ENCODE measurements around the gene ABCA10. TPM values are rescaled to one million over a fixed set of nuclear protein-coding genes. Genes with fewer than 3 reads are reported as not detected.
A peak's percentile ranks its signal among the peaks of the same experiment; 100 is the strongest.
"Not testable (repeated sequence)": the region's sequence is repeated elsewhere in the genome, so short reads cannot be mapped to it uniquely, and the experiment has no call there.

Gene ABCA10
- 10 to 100 TPM in 1 of 4 donors, 1 to 10 TPM in 3; 2.7 to 15.1 (median 5.5) TPM for total RNA-seq

GRCh38 chr17:69228576-69228975, at the start of gene ABCA10:
ABCA10 (minus strand) TSS chr17:69228824; CDS start chr17:69225358, 3,466 bp downstream.
- Histone ChIP-seq H3K4me3 (peak within 1 kb of the TSS; percentile 17 to 26), H3K27me3 (no peaks in the 10 kb centered on the region), H3K9me3 (peaks cover 0 to 26% (median 0%) of the 10 kb centered on the region in 3 donors), H3K27ac (peak within 1 kb of the TSS in 2 of 4 donors; percentile 23 to 24), H3K36me3 (no peaks in the 10 kb centered on the region), H3K4me1 (no peaks in the 10 kb centered on the region)
- no peak for TF ChIP-seq POLR2AphosphoS5 (IDR thresholded peaks at IDR 0.05)
- TF ChIP-seq, protein P1, sequence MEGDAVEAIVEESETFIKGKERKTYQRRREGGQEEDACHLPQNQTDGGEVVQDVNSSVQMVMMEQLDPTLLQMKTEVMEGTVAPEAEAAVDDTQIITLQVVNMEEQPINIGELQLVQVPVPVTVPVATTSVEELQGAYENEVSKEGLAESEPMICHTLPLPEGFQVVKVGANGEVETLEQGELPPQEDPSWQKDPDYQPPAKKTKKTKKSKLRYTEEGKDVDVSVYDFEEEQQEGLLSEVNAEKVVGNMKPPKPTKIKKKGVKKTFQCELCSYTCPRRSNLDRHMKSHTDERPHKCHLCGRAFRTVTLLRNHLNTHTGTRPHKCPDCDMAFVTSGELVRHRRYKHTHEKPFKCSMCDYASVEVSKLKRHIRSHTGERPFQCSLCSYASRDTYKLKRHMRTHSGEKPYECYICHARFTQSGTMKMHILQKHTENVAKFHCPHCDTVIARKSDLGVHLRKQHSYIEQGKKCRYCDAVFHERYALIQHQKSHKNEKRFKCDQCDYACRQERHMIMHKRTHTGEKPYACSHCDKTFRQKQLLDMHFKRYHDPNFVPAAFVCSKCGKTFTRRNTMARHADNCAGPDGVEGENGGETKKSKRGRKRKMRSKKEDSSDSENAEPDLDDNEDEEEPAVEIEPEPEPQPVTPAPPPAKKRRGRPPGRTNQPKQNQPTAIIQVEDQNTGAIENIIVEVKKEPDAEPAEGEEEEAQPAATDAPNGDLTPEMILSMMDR (IDR thresholded peaks at IDR 0.05): no peak
- TF ChIP-seq EP300 (IDR thresholded peaks at IDR 0.05): no peak
- no peak for TF ChIP-seq POLR2A (IDR thresholded peaks at IDR 0.05)
- WGBS, 2 donors (ENCODE audit: low coverage in 1 of 2): 29 to 60% methylated on average over 1 of the region's 1 CpG
- no peak for ATAC-seq

GRCh38 chr17:69276279-69276678, 47.7 kb upstream of the ABCA10 start:
- H3K27me3 ChIP-seq, H3K27ac ChIP-seq, H3K4me1 ChIP-seq, H3K9me3 ChIP-seq, H3K4me3 ChIP-seq, ATAC-seq: not testable (repeated sequence)
- 87 to 92% methylated on average over 2 to 3 of the region's 4 CpGs for WGBS, 2 donors (ENCODE audit: low coverage in 1 of 2)
- H3K36me3 ChIP-seq: peaks cover 0 to 27% of the 10 kb centered on the region in 2 donors

DNA sequence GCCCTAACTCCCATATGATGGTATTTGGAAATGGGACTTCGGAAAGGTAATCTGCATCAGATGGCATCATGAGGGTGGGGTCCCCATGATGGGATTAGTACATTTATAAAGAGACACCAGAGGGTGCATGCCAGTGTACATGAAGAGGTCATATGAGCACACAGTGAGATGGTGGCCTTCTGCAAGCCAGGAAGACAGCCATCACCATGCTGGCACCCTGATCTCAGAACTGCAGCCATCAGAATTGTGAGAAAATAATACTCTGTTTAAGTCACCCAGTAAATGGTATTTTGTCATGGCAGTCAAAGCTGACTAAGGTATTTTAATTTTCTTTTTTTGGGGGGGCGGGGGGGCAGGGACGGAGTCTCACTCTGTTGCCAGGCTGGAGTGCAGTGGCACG, 47.1 kb upstream of the ABCA10 start:
- 90 to 93% methylated on average over 3 of the region's 4 CpGs for WGBS, 2 donors (ENCODE audit: low coverage in 1 of 2)
- ATAC-seq: no peak
- no peak overlapping the region for H3K4me3 ChIP-seq

DNA sequence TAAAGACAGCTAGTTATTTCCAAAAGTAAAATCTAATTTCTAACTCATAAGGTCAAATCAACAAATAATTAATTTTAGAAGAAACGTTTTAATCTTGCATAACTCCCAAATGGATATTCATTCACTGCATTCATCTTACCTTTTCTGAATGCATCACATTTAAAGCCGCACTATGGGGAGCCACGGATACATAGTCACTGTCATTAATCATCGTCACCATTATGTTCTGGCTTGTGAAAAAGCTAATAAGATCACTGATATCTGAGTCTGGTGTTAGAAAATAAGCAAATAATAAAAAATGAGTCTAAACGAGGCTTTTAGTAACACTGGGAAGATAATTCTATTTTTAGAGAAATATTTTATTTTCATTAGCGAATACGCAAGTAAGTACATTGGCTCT, 42.4 kb upstream of the ABCA10 start:
- H3K27me3 ChIP-seq: no peaks in the 10 kb centered on the region
- H3K9me3 ChIP-seq: no peaks in the 10 kb centered on the region
- ATAC-seq: no peak
- peaks cover 0 to 11% of the 10 kb centered on the region in 2 donors for H3K36me3 ChIP-seq
- no peak overlapping the region for H3K4me3 ChIP-seq
- H3K27ac ChIP-seq: no peak overlapping the region
- no peak for TF ChIP-seq POLR2A (IDR thresholded peaks at IDR 0.05)
- no peak for TF ChIP-seq EP300 (IDR thresholded peaks at IDR 0.05)
- TF ChIP-seq, protein P1 (IDR thresholded peaks at IDR 0.05): no peak
- no peak for TF ChIP-seq POLR2AphosphoS5 (IDR thresholded peaks at IDR 0.05)
- H3K4me1 ChIP-seq: no peaks in the 10 kb centered on the region
- WGBS, 2 donors (ENCODE audit: low coverage in 1 of 2): 68 to 72% methylated on average over 7 of the region's 7 CpGs

More for the DNA sequence above, 47.1 kb upstream of the ABCA10 start:
- Histone ChIP-seq H3K9me3 (no peaks in the 10 kb centered on the region), H3K27me3 (no peaks in the 10 kb centered on the region), H3K27ac (no peak overlapping the region), H3K36me3 (peaks cover 0 to 23% of the 10 kb centered on the region in 2 donors), H3K4me1 (no peaks in the 10 kb centered on the region)
- no peak for TF ChIP-seq POLR2AphosphoS5 (IDR thresholded peaks at IDR 0.05)
- TF ChIP-seq, protein P1 (IDR thresholded peaks at IDR 0.05): no peak
- TF ChIP-seq POLR2A (IDR thresholded peaks at IDR 0.05): no peak
- TF ChIP-seq EP300 (IDR thresholded peaks at IDR 0.05): no peak

- 64 to 68% methylated on average over 5 to 6 of the region's 6 CpGs for WGBS, 2 donors (ENCODE audit: low coverage in 1 of 2)
- no peak for ATAC-seq
These were observed 40.7 kb upstream of the ABCA10 start for GRCh38 chr17:69269131-69269998.

More at GRCh38 chr17:69269131-69269998, 40.7 kb upstream of the ABCA10 start:
- TF ChIP-seq, protein P1 (IDR thresholded peaks at IDR 0.05): no peak
- TF ChIP-seq EP300 (IDR thresholded peaks at IDR 0.05) (no peak), POLR2AphosphoS5 (IDR thresholded peaks at IDR 0.05) (no peak), POLR2A (IDR thresholded peaks at IDR 0.05) (no peak)
- no peaks in the 10 kb centered on the region for H3K9me3 ChIP-seq
- H3K4me3 ChIP-seq: no peak overlapping the region
- H3K27ac ChIP-seq: no peak overlapping the region
- H3K36me3 ChIP-seq: peaks cover 0 to 7% of the 10 kb centered on the region in 2 donors
- no peaks in the 10 kb centered on the region for H3K27me3 ChIP-seq
- no peaks in the 10 kb centered on the region for H3K4me1 ChIP-seq
